ENCODE data around the gene SCIMP.

DNA sequence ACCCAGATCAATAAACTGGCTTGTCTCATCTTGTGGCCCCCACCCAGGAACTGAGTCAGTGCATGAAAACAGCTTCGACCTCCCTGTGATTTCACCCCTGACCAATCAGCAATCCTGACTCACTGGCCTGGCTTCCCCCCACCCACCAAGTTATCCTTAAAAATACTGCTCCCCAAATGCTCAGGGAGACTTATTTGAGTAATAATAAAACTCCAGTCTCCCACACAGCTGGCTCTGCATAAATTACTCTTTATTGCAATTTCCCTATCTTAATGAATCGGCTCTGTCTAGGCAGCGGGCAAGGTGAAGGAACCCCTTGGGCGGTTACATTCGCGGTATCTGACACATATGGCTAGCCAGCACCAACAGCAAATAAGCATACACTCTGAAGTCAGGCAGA is 37.7 kb upstream of the SCIMP start:
- TF ChIP-seq, protein P1, sequence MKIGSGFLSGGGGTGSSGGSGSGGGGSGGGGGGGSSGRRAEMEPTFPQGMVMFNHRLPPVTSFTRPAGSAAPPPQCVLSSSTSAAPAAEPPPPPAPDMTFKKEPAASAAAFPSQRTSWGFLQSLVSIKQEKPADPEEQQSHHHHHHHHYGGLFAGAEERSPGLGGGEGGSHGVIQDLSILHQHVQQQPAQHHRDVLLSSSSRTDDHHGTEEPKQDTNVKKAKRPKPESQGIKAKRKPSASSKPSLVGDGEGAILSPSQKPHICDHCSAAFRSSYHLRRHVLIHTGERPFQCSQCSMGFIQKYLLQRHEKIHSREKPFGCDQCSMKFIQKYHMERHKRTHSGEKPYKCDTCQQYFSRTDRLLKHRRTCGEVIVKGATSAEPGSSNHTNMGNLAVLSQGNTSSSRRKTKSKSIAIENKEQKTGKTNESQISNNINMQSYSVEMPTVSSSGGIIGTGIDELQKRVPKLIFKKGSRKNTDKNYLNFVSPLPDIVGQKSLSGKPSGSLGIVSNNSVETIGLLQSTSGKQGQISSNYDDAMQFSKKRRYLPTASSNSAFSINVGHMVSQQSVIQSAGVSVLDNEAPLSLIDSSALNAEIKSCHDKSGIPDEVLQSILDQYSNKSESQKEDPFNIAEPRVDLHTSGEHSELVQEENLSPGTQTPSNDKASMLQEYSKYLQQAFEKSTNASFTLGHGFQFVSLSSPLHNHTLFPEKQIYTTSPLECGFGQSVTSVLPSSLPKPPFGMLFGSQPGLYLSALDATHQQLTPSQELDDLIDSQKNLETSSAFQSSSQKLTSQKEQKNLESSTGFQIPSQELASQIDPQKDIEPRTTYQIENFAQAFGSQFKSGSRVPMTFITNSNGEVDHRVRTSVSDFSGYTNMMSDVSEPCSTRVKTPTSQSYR (CRISPR knock-in tag; IDR thresholded peaks at IDR 0.05; ENCODE audit: borderline replicate concordance) = no peak
- no peak for TF ChIP-seq ZSCAN30 (CRISPR knock-in tag; IDR thresholded peaks at IDR 0.05)
- TF ChIP-seq POLR2AphosphoS2 (IDR thresholded peaks at IDR 0.05; ENCODE audit: low read depth, low read length) = no peak
- TF ChIP-seq ZSCAN20 (CRISPR knock-in tag; IDR thresholded peaks at IDR 0.05; ENCODE audit: borderline replicate concordance) = no peak
- no peak for TF ChIP-seq ZNF24 (IDR thresholded peaks at IDR 0.05)
- TF ChIP-seq, protein P2, sequence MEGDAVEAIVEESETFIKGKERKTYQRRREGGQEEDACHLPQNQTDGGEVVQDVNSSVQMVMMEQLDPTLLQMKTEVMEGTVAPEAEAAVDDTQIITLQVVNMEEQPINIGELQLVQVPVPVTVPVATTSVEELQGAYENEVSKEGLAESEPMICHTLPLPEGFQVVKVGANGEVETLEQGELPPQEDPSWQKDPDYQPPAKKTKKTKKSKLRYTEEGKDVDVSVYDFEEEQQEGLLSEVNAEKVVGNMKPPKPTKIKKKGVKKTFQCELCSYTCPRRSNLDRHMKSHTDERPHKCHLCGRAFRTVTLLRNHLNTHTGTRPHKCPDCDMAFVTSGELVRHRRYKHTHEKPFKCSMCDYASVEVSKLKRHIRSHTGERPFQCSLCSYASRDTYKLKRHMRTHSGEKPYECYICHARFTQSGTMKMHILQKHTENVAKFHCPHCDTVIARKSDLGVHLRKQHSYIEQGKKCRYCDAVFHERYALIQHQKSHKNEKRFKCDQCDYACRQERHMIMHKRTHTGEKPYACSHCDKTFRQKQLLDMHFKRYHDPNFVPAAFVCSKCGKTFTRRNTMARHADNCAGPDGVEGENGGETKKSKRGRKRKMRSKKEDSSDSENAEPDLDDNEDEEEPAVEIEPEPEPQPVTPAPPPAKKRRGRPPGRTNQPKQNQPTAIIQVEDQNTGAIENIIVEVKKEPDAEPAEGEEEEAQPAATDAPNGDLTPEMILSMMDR (CRISPR knock-in tag; IDR thresholded peaks at IDR 0.05) = no peak
- no peak for TF ChIP-seq CBX1 (IDR thresholded peaks at IDR 0.05; ENCODE audit: low read depth)
- no peak for TF ChIP-seq BRCA1 (CRISPR knock-in tag; IDR thresholded peaks at IDR 0.05)
- TF ChIP-seq ZNF331 (CRISPR knock-in tag; IDR thresholded peaks at IDR 0.05) = no peak
- no peak for TF ChIP-seq ZNF230 (CRISPR knock-in tag; IDR thresholded peaks at IDR 0.05)
- no peak for TF ChIP-seq MXD4 (CRISPR knock-in tag; IDR thresholded peaks at IDR 0.05)
- no peak for TF ChIP-seq ZKSCAN5 (CRISPR knock-in tag; IDR thresholded peaks at IDR 0.05)
- no peak for TF ChIP-seq ZNF326 (CRISPR knock-in tag; IDR thresholded peaks at IDR 0.05; ENCODE audit: borderline replicate concordance)
